ENCODE data around the gene SMARCAL1. TPM values are rescaled to one million over a fixed set of nuclear protein-coding genes. Genes with fewer than 3 reads are reported as not detected.

Gene SMARCAL1
- total and polyA plus RNA-seq, 9 of the 15 experiments (the other 6 are each of a cell fraction or from before 2014, with no cell fraction given) = 8.2 to 27.9 (median 12.4) TPM

DNA sequence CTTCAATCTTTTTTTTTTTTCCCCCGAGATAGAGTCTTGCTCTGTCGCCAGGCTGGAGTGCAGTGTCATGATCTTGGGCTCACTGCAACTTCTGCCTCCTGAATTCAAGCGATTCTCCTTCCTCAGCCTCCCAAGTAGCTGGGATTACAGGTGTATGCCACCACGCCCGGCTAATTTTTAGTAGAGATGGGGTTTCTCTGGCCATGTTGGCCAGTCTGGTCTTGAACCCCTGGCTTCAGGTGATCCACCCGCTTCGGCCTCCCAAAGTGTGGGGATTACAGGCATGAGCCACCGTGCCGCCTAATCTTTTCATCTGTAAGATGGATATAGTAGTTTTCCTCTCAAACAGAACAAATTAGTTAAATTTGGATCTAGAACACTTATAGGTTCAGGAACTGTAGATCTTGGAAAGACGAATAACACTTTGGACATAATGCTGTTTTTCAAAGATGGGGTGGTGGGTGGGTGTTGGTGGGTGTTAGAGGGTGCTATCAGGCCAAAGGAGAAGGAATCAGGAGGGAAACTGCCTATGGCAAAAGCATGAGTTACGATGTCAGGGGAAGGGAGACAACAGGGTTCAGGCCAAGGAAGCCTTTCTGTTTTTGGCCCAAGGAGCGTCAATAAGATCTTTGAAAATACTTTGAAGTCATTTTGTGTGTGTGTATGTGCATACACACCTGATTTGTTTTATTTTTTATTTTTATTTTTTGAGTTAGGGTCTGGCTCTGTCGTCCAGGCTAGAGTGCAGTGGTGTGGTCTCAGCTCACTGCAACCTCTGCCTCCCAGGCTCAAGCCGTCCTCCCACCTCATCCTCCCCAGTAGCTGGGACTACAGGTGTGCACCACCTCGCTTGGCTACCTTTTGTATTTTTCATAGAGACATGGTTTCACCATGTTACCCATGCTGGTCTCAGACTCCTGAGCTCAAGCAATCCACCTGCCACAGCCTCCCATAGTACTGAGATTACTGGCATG lies 93.1 kb downstream of the SMARCAL1 start (continued):
- TF ChIP-seq ZNF717 (CRISPR knock-in tag; IDR thresholded peaks at IDR 0.05) = no peak
- TF ChIP-seq SPI1 (IDR thresholded peaks at IDR 0.05; ENCODE audit: borderline replicate concordance, low read depth, low read length) = no peak
- TF ChIP-seq NFIC (IDR thresholded peaks at IDR 0.05) = no peak
- TF ChIP-seq CXXC5 (CRISPR knock-in tag; IDR thresholded peaks at IDR 0.05) = no peak
- TF ChIP-seq EGR1 (conservative IDR thresholded peaks at IDR 0.05) = 0 out of 2 replicates have a peak, but pooled peaks have one; percentile 8
- TF ChIP-seq HDAC3 (IDR thresholded peaks at IDR 0.05; ENCODE audit: borderline replicate concordance, partially characterized antibody) = no peak
- TF ChIP-seq MXI1 (IDR thresholded peaks at IDR 0.05; ENCODE audit: low read depth, low read length) = no peak
- peak; percentile 11; the same call in 1 of the 2 replicates for TF ChIP-seq POLR2AphosphoS5 (IDR thresholded peaks at IDR 0.05; ENCODE audit: control insufficient read depth, insufficient read depth, low read depth, low read length)
- TF ChIP-seq ZNF197 (CRISPR knock-in tag; IDR thresholded peaks at IDR 0.05; ENCODE audit: low read depth) = no peak
- TF ChIP-seq MYC (IDR thresholded peaks at IDR 0.05; ENCODE audit: low read depth, low read length) = no peak
- TF ChIP-seq MYC (CRISPR knock-in tag; IDR thresholded peaks at IDR 0.05; ENCODE audit: borderline replicate concordance, low read depth) = no peak
- TF ChIP-seq ZC3H4 (CRISPR knock-in tag; IDR thresholded peaks at IDR 0.05; ENCODE audit: borderline replicate concordance) = no peak
- TF ChIP-seq ATF7 (IDR thresholded peaks at IDR 0.05) = no peak

Data from K562 (cell line).